GM12875 (cell line): ENCODE data around the gene NAXD.
A peak's percentile ranks its signal among the peaks of the same experiment; 100 is the strongest.
"Not testable (repeated sequence)": the region's sequence is repeated elsewhere in the genome, so short reads cannot be mapped to it uniquely, and the experiment has no call there.

Experiments used
- H3K4me3 ChIP-seq: one replicate; pipeline ENCODE4 v1.5.1; 2011; ENCODE audit warnings: low read depth, low read length, control low read depth
- CTCF ChIP-seq: IDR thresholded peaks from 2 replicates; pipeline ENCODE4 v1.5.1; 2011; ENCODE audit warnings: low read depth, mild to moderate bottlenecking, control low read depth, inconsistent platforms, low read length, moderate library complexity, borderline replicate concordance; ENCODE audit not compliant: insufficient read depth

The NAXD gene

GRCh38 chr13:110615322-110616102 is at the start of gene NAXD:
TSS of gene NAXD (plus strand) at chr13:110615545. CDS start at chr13:110615602, 57 bp downstream.
- H3K4me3 ChIP-seq = peak within 1 kb of the TSS; percentile 92
- TF ChIP-seq CTCF = no peak

- H3K4me3 ChIP-seq = no peak overlapping the region
- TF ChIP-seq CTCF = no peak
Observed at GRCh38 chr13:110566171-110566570, 49.2 kb upstream of the NAXD start.

GRCh38 chr13:110568612-110569011 is 46.7 kb upstream of the NAXD start:
- TF ChIP-seq CTCF = no peak
- H3K4me3 ChIP-seq = no peak overlapping the region

GRCh38 chr13:110569962-110570361 is 45.4 kb upstream of the NAXD start:
- H3K4me3 ChIP-seq = not testable (repeated sequence)

GRCh38 chr13:110570886-110571285 is 44.5 kb upstream of the NAXD start:
- no peak for TF ChIP-seq CTCF
- H3K4me3 ChIP-seq = no peak overlapping the region

- TF ChIP-seq CTCF = no peak
- H3K4me3 ChIP-seq = no peak overlapping the region
Observed at GRCh38 chr13:110571896-110572777, 43.2 kb upstream of the NAXD start.

- no peak for TF ChIP-seq CTCF
- H3K4me3 ChIP-seq = no peak overlapping the region
Observed at GRCh38 chr13:110572778-110573118, 42.6 kb upstream of the NAXD start.
